Endothelial cell of umbilical vein (primary cell): ENCODE results near the gene SLC8A1. TPM values are rescaled to one million over a fixed set of nuclear protein-coding genes. Genes with fewer than 3 reads are reported as not detected.

Source experiments
- BruUV-seq: library from RNA; stranded (reverse); fragments of 400-500 nt; replicated peaks from 2 replicates; lab custom pipeline; 2021; lab: Mats Ljungman, UMichigan
- CTCF ChIA-PET: fragments of 300-600, 350-600 bp; sonication (Branson Sonifier 250); formaldehyde crosslinking; loops from one replicate; lab custom pipeline; 2021; ENCODE audit warnings: antibody characterized with exemption, inconsistent platforms; lab: Charles Lee
- POLR2A ChIA-PET: fragments of 300-600, 350-600 bp; sonication (Branson Sonifier 250); formaldehyde crosslinking; loops from one replicate; lab custom pipeline; 2021; ENCODE audit warnings: antibody characterized with exemption, inconsistent platforms; lab: Charles Lee
- DNase-seq: peaks from one replicate; pipeline ENCODE4 v3.0.0-alpha.2; 2011; ENCODE audit warnings: low read depth, low spot score
- FAIRE-seq: peaks from 2 replicates; lab custom pipeline; 2011; peaks lifted over from hg19 to GRCh38; lab: Jason Lieb, UNC
- H2AFZ ChIP-seq: 2 replicates; pipeline ENCODE4 v1.6.0; 2012; ENCODE audit warnings: low read depth, low read length, control low read depth, inconsistent platforms
- H3K27ac ChIP-seq: 2 replicates; pipeline ENCODE4 v1.5.1; 2011; ENCODE audit warnings: low read depth, mild to moderate bottlenecking, control low read depth, low read length, moderate library complexity; ENCODE audit not compliant: insufficient read depth
- H3K27me3 ChIP-seq, 2 experiments: 2 replicates each; pipeline versions ENCODE4 v1.6.0 to v1.6.1; 2011; ENCODE audit warnings: low read length in 2 of 2, mixed read lengths in 1 of 2; ENCODE audit not compliant: control insufficient read depth in 2 of 2, insufficient read depth in 2 of 2
- H3K36me3 ChIP-seq, 2 experiments: 2 replicates in 1 of 2; 3 replicates in 1 of 2; pipeline ENCODE4 v1.5.1; 2011; ENCODE audit warnings: low read length in 2 of 2, mild to moderate bottlenecking in 1 of 2, moderate library complexity in 1 of 2; ENCODE audit not compliant: control insufficient read depth in 2 of 2, insufficient read depth in 2 of 2; ENCODE audit errors: extremely low read depth in 1 of 2
- H3K4me1 ChIP-seq: 3 replicates; pipeline ENCODE4 v1.5.1; 2011; ENCODE audit warnings: mild to moderate bottlenecking, low read length; ENCODE audit not compliant: control insufficient read depth, insufficient read depth; ENCODE audit errors: extremely low read depth
- H3K4me2 ChIP-seq: 2 replicates; pipeline ENCODE4 v1.6.1; 2011; ENCODE audit warnings: low read length, control low read depth, mixed read lengths; ENCODE audit not compliant: insufficient read depth
- H3K4me3 ChIP-seq, 3 experiments: fragments of 200-600 bp in 1 of 3; sonication (generic), shearing (Covaris generic) in 1 of 3; replicated peaks in 1 of 3; 2 replicates each; pipeline ENCODE4 v1.5.1; 2011 to 2016; ENCODE audit warnings: control low read depth in 3 of 3, low read length in 3 of 3, mild to moderate bottlenecking in 2 of 3, inconsistent platforms in 1 of 3, low read depth in 1 of 3, moderate library complexity in 1 of 3; ENCODE audit not compliant: insufficient read depth in 1 of 3
- H3K79me2 ChIP-seq: 2 replicates; pipeline ENCODE4 v1.6.0; 2012; ENCODE audit warnings: low read length, inconsistent platforms; ENCODE audit not compliant: control insufficient read depth, insufficient read depth
- H3K9ac ChIP-seq: replicated peaks from 2 replicates; pipeline ENCODE3; 2011; ENCODE audit warnings: low read length, control low read depth; ENCODE audit not compliant: insufficient read depth; ENCODE audit errors: extremely low read depth
- H3K9me1 ChIP-seq: replicated peaks from 3 replicates; pipeline ENCODE4 v1.6.0; 2011; ENCODE audit warnings: mild to moderate bottlenecking, low read length; ENCODE audit not compliant: control insufficient read depth, insufficient read depth; ENCODE audit errors: extremely low read depth
- H3K9me3 ChIP-seq: replicated peaks from 2 replicates; pipeline ENCODE4 v1.5.1; 2012; ENCODE audit warnings: low read length, inconsistent platforms; ENCODE audit not compliant: control insufficient read depth, insufficient read depth
- H4K20me1 ChIP-seq: replicated peaks from 2 replicates; pipeline ENCODE3; 2011; ENCODE audit warnings: mild to moderate bottlenecking, low read length; ENCODE audit not compliant: control insufficient read depth, insufficient read depth; ENCODE audit errors: extremely low read depth
- EZH2 ChIP-seq: IDR thresholded peaks from 2 replicates; pipeline ENCODE4 v1.6.1; 2012; ENCODE audit warnings: borderline replicate concordance, low read depth, mild to moderate bottlenecking, moderate library complexity, low read length, inconsistent platforms; ENCODE audit not compliant: severe bottlenecking
- FOS ChIP-seq: IDR thresholded peaks from 2 replicates; pipeline ENCODE4 v1.6.1; 2011; ENCODE audit warnings: mild to moderate bottlenecking, low read length, moderate library complexity, borderline replicate concordance; ENCODE audit not compliant: insufficient read depth
- GATA2 ChIP-seq: IDR thresholded peaks from 2 replicates; pipeline ENCODE4 v1.7.0; 2011; ENCODE audit warnings: low read depth, mild to moderate bottlenecking, moderate library complexity, mixed read lengths, low read length; ENCODE audit not compliant: insufficient read length, insufficient read depth
- JUN ChIP-seq: IDR thresholded peaks from 2 replicates; pipeline ENCODE4 v1.6.1; 2011; ENCODE audit warnings: borderline replicate concordance, low read depth; ENCODE audit not compliant: insufficient read length, insufficient read depth
- MYC ChIP-seq: IDR thresholded peaks from one replicate; pipeline ENCODE4 v1.6.1; 2011; ENCODE audit warnings: mild to moderate bottlenecking, low read depth, low read length
- POLR2A ChIP-seq: IDR thresholded peaks from 2 replicates; pipeline ENCODE4 v1.6.1; 2012; ENCODE audit warnings: low read depth, mild to moderate bottlenecking, control low read depth, low read length
- POLR2AphosphoS5 ChIP-seq: IDR thresholded peaks from 2 replicates; pipeline ENCODE4 v1.6.1; 2012; ENCODE audit warnings: low read depth, mild to moderate bottlenecking, control low read depth, low read length, moderate library complexity; ENCODE audit not compliant: insufficient read depth
- dilution Hi-C: fragments of 300-500 bp; cut with MboI; formaldehyde crosslinking; loops from one replicate; pipeline ENCODE4 v1.15.0; 2019; ENCODE audit warnings: low sequenced_read_pairs; ENCODE audit not compliant: extremely low pct_ligation_motif_present
- intact Hi-C: fragments of 100-400 bp; cut with micrococcal nuclease; formaldehyde crosslinking; loops from one replicate; pipeline ENCODE4 v1.10.0; 2022
- polyA plus RNA-seq, 4 experiments: library from polyadenylated mRNA; depleted of rRNA in 3 of 4; stranded (reverse) in 3 of 4; unstranded in 1 of 4; fragments of >200 nt; gene quantifications; 2 replicates each; pipeline versions ENCODE4 v1.2.1 to v1.2.3, GENCODE V29; 2011 to 2012; ENCODE audit warnings: missing spikeins in 1 of 4
- total RNA-seq: library from RNA; stranded (reverse); gene quantifications from 2 replicates; pipeline ENCODE4 v1.2.3, GENCODE V29; 2021
- TF ChIP-seq, protein P1 (sequence below), 2 donors: IDR thresholded peaks; 1 replicate in 1 of 2; 2 replicates in 1 of 2; pipeline ENCODE4 v1.5.1; 2011; ENCODE audit warnings: low read length in 2 of 2, mild to moderate bottlenecking in 2 of 2, moderate library complexity in 2 of 2, control low read depth in 1 of 2, inconsistent platforms in 1 of 2, low read depth in 1 of 2; ENCODE audit not compliant: insufficient read depth in 1 of 2; ENCODE audit errors: extremely low read depth in 1 of 2
- TF ChIP-seq, protein P2 (sequence below): IDR thresholded peaks from 2 replicates; pipeline ENCODE4 v1.6.1; 2011; ENCODE audit not compliant: insufficient read depth, insufficient read length

Gene SLC8A1
- total and polyA plus RNA-seq, 2 donors (not counting 3 experiments of a cell fraction or from before 2014, with no cell fraction given): 0.19 to 1.8 TPM

GRCh38 chr2:40165509-40165844, 286.4 kb downstream of the SLC8A1 start:
- Histone ChIP-seq H3K9me1 (no peaks in the 10 kb centered on the region), H3K79me2 (no peaks in the 10 kb centered on the region), H3K4me2 (no peak overlapping the region), H3K4me1 (peaks cover 7% of the 10 kb centered on the region), H4K20me1 (no peaks in the 10 kb centered on the region), H2AFZ (no peak overlapping the region), H3K4me3 (no peak overlapping the region), H3K27me3 (no peaks in the 10 kb centered on the region), H3K36me3 (no peaks in the 10 kb centered on the region), H3K27ac (no peak overlapping the region), H3K9me3 (no peaks in the 10 kb centered on the region), H3K9ac (no peak overlapping the region)
- intact Hi-C loops: no loop called here
- TF ChIP-seq POLR2AphosphoS5: no peak
- no peak for TF ChIP-seq MYC
- TF ChIP-seq FOS: no peak
- TF ChIP-seq EZH2: no peak
- TF ChIP-seq, protein P1, sequence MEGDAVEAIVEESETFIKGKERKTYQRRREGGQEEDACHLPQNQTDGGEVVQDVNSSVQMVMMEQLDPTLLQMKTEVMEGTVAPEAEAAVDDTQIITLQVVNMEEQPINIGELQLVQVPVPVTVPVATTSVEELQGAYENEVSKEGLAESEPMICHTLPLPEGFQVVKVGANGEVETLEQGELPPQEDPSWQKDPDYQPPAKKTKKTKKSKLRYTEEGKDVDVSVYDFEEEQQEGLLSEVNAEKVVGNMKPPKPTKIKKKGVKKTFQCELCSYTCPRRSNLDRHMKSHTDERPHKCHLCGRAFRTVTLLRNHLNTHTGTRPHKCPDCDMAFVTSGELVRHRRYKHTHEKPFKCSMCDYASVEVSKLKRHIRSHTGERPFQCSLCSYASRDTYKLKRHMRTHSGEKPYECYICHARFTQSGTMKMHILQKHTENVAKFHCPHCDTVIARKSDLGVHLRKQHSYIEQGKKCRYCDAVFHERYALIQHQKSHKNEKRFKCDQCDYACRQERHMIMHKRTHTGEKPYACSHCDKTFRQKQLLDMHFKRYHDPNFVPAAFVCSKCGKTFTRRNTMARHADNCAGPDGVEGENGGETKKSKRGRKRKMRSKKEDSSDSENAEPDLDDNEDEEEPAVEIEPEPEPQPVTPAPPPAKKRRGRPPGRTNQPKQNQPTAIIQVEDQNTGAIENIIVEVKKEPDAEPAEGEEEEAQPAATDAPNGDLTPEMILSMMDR (IDR thresholded peaks at IDR 0.05; ENCODE audit: extremely low read depth in 1 of 2, insufficient read depth in 1 of 2, low read depth in 1 of 2, low read length in 2 of 2): no peak
- TF ChIP-seq, protein P2, sequence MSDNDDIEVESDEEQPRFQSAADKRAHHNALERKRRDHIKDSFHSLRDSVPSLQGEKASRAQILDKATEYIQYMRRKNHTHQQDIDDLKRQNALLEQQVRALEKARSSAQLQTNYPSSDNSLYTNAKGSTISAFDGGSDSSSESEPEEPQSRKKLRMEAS: no peak
- no peak for TF ChIP-seq JUN
- TF ChIP-seq GATA2: no peak
- TF ChIP-seq POLR2A: no peak
- ChIA-PET POLR2A (no interaction called here), CTCF (no interaction called here)
- DNase-seq: no peak
- no TSS peak for BruUV-seq
- no peak for FAIRE-seq
- dilution Hi-C loops: no loop called here
